HepG2 (cell line): Measurements from ENCODE around the gene HOXC10. TPM values are rescaled to one million over a fixed set of nuclear protein-coding genes. Genes with fewer than 3 reads are reported as not detected.
A peak's percentile ranks its signal among the peaks of the same experiment; 100 is the strongest.

Experiments
- EEA1 ChIP-seq: sonication (generic); formaldehyde crosslinking; IDR thresholded peaks from 2 replicates; pipeline ENCODE4 v1.5.1; 2020; ENCODE audit warnings: mild to moderate bottlenecking, missing genetic modification reagents, borderline replicate concordance
- ISL2 ChIP-seq: sonication (generic); formaldehyde crosslinking; IDR thresholded peaks from 2 replicates; pipeline ENCODE4 v1.5.0; 2020; ENCODE audit warnings: missing genetic modification reagents
- MAFG ChIP-seq: sonication (generic); formaldehyde crosslinking; IDR thresholded peaks from 2 replicates; pipeline ENCODE4 v1.5.1; 2020; ENCODE audit warnings: mild to moderate bottlenecking, missing genetic modification reagents
- SIN3A ChIP-seq: IDR thresholded peaks from 2 replicates; pipeline ENCODE4 v1.6.1; 2011; ENCODE audit warnings: low read depth, mild to moderate bottlenecking, control low read depth, low read length, borderline replicate concordance
- SYNCRIP ChIP-seq: fragments of 200-400 bp; formaldehyde crosslinking; IDR thresholded peaks from 2 replicates; pipeline ENCODE4 v1.6.1; 2018; ENCODE audit warnings: mild to moderate bottlenecking, low read depth, low read length; ENCODE audit not compliant: insufficient read depth
- TEAD3 ChIP-seq: optimal IDR thresholded peaks from 2 replicates; pipeline ENCODE3; 2016; ENCODE audit warnings: borderline replicate concordance
- TFAP4 ChIP-seq: sonication (generic); IDR thresholded peaks from 2 replicates; pipeline ENCODE4 v1.6.1; 2016; ENCODE audit warnings: low read depth, borderline replicate concordance
- ZNF274 ChIP-seq: sonication (generic); formaldehyde crosslinking; IDR thresholded peaks from 2 replicates; pipeline ENCODE4 v1.5.1; 2020; ENCODE audit warnings: mild to moderate bottlenecking, missing genetic modification reagents
- ZNF577 ChIP-seq: sonication (generic); formaldehyde crosslinking; IDR thresholded peaks from 2 replicates; pipeline ENCODE4 v1.4.0; 2020; ENCODE audit warnings: mild to moderate bottlenecking, low read depth, missing genetic modification reagents, borderline replicate concordance
- ZNF740 ChIP-seq: sonication (generic); formaldehyde crosslinking; IDR thresholded peaks from 2 replicates; pipeline ENCODE4 v1.4.0; 2020; ENCODE audit warnings: missing genetic modification reagents
- polyA plus RNA-seq, 8 experiments: library from polyadenylated mRNA; depleted of rRNA in 3 of 8; stranded (reverse) in 7 of 8; unstranded in 1 of 8; fragments of >200 nt; fragmentation: Illumina TruSeq in 4 of 8; extraction: Trizol in 4 of 8; gene quantifications; 2 replicates each; pipeline versions ENCODE4 v1.2.1 to v1.2.3, GENCODE V29; 2011 to 2016; ENCODE audit warnings: low read depth in 4 of 8, missing spikeins in 1 of 8, mixed read lengths in 1 of 8; ENCODE audit not compliant: insufficient read depth in 1 of 8
- total RNA-seq, 5 experiments: library from RNA; depleted of rRNA; stranded (reverse); fragments of >200 nt; fragmentation: Illumina TruSeq; extraction: Trizol; gene quantifications; 2 replicates each; pipeline ENCODE4 v1.2.3, GENCODE V29; 2016; ENCODE audit warnings: low read depth in 1 of 5
- TF ChIP-seq, protein P1 (sequence below): sonication (generic); formaldehyde crosslinking; IDR thresholded peaks from 2 replicates; pipeline ENCODE4 v1.4.0; 2020; ENCODE audit warnings: mild to moderate bottlenecking, missing genetic modification reagents
- TF ChIP-seq, protein P2 (sequence below): IDR thresholded peaks from 2 replicates; pipeline ENCODE4 v1.6.1; 2012; ENCODE audit warnings: low read length, improper control_type of control experiment
- TF ChIP-seq, protein P3 (sequence below): sonication (generic); formaldehyde crosslinking; IDR thresholded peaks from 2 replicates; pipeline ENCODE4 v1.4.0; 2020; ENCODE audit warnings: missing genetic modification reagents

HOXC10 gene
- total and polyA plus RNA-seq, 2 of the 13 experiments (the other 11 are each of a cell fraction or from before 2014, with no cell fraction given): not detected

DNA sequence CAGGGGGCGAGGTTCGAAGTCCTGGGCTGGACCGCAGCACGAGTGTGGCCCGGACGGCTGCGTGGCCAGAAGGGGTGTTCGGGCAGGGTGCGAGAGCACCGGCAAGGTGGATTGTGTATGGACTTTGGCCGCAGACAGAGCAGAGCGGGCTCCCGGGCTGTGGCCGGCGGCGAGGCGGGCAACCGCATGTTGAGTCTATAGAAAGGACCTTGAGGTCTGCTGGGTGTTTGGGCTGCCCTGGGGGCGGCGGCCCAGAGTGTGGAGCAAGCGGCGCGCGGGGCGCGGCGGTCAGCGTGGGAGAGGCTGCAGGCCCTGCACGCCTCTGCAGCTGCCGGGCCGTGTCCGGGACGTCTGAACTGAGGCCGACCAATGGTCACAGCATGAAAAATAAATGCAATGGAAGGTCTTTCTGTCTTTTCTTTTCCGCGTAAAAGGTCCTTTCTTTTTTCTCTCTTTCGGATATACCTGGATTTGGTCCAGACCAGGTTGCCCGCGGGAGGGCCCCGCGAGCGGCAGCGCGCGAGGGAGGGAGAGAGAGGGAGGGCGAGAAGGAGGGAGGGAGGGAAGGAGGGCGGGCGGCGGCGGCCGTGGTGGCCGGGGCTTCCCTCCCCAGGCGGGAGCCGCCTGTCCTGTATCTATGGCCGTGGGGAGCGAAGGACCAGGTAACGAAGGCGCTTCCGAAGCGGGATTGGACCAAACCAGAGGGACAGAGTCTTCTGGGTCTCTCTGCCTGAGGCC lies 9.5 kb downstream of the HOXC10 start (continued):
- TF ChIP-seq SYNCRIP: no peak
- TF ChIP-seq, protein P1, sequence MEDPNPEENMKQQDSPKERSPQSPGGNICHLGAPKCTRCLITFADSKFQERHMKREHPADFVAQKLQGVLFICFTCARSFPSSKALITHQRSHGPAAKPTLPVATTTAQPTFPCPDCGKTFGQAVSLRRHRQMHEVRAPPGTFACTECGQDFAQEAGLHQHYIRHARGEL (CRISPR knock-in tag): no peak
- no peak for TF ChIP-seq ZNF577 (CRISPR knock-in tag)
- TF ChIP-seq TFAP4: no peak
- no peak for TF ChIP-seq SIN3A
- TF ChIP-seq, protein P2, sequence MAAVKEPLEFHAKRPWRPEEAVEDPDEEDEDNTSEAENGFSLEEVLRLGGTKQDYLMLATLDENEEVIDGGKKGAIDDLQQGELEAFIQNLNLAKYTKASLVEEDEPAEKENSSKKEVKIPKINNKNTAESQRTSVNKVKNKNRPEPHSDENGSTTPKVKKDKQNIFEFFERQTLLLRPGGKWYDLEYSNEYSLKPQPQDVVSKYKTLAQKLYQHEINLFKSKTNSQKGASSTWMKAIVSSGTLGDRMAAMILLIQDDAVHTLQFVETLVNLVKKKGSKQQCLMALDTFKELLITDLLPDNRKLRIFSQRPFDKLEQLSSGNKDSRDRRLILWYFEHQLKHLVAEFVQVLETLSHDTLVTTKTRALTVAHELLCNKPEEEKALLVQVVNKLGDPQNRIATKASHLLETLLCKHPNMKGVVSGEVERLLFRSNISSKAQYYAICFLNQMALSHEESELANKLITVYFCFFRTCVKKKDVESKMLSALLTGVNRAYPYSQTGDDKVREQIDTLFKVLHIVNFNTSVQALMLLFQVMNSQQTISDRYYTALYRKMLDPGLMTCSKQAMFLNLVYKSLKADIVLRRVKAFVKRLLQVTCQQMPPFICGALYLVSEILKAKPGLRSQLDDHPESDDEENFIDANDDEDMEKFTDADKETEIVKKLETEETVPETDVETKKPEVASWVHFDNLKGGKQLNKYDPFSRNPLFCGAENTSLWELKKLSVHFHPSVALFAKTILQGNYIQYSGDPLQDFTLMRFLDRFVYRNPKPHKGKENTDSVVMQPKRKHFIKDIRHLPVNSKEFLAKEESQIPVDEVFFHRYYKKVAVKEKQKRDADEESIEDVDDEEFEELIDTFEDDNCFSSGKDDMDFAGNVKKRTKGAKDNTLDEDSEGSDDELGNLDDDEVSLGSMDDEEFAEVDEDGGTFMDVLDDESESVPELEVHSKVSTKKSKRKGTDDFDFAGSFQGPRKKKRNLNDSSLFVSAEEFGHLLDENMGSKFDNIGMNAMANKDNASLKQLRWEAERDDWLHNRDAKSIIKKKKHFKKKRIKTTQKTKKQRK: no peak
- TF ChIP-seq, protein P3, sequence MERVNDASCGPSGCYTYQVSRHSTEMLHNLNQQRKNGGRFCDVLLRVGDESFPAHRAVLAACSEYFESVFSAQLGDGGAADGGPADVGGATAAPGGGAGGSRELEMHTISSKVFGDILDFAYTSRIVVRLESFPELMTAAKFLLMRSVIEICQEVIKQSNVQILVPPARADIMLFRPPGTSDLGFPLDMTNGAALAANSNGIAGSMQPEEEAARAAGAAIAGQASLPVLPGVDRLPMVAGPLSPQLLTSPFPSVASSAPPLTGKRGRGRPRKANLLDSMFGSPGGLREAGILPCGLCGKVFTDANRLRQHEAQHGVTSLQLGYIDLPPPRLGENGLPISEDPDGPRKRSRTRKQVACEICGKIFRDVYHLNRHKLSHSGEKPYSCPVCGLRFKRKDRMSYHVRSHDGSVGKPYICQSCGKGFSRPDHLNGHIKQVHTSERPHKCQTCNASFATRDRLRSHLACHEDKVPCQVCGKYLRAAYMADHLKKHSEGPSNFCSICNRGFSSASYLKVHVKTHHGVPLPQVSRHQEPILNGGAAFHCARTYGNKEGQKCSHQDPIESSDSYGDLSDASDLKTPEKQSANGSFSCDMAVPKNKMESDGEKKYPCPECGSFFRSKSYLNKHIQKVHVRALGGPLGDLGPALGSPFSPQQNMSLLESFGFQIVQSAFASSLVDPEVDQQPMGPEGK: peak; percentile 77
- TF ChIP-seq EEA1 (CRISPR knock-in tag): no peak
- no peak for TF ChIP-seq MAFG (CRISPR knock-in tag)
- no peak for TF ChIP-seq ZNF274 (CRISPR knock-in tag)
- 0 out of 2 replicates have a peak, but pooled peaks have one; percentile 36 for TF ChIP-seq ISL2 (CRISPR knock-in tag)
- no peak for TF ChIP-seq TEAD3 (CRISPR knock-in tag)
- TF ChIP-seq ZNF740: no peak
